Right lobe of liver (tissue), 4 donors: Measurements from ENCODE around the gene ZNF550.

Source experiments
- POLR2A ChIP-seq: fragments of 450-650 bp; IDR thresholded peaks from one replicate; pipeline ENCODE4 v1.6.1; 2017; ENCODE audit warnings: antibody characterized with exemption, mild to moderate bottlenecking
- TF ChIP-seq, protein P1 (sequence below), 4 donors: fragments of 200-600 bp in 3 of 4; fragments of 450-650 bp in 1 of 4; IDR thresholded peaks; one replicate each; pipeline versions ENCODE4 v1.5.1 to v1.8.0; 2016 to 2022; ENCODE audit warnings: antibody characterized with exemption in 4 of 4, mild to moderate bottlenecking in 2 of 4
- donor health status: DM: no; HTN: no; CAD: no.
- donor health status: DM: no; HTN: no; CAD: no.
- donor health status: DM: no; HTN: yes; CAD: no.

DNA sequence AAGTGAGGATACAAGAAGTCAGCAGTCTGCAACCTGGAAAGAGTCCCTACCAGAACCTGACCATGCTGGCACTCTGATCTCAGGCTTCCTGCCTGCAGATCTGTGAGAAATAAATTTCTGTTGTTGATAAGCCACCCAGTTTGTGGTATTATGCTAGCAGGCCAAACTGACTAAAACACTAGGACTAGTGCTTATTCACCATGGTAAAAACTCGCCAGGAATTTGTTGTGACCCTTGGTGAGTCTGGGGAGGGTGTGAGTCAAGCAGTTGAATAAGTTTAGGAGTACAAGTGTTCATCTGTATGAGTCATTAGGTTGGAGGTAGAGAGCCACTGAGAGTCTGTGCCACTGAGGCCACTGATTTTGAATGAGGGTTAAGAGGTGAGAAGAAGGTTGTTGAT is 27.9 kb upstream of the ZNF550 start:
- TF ChIP-seq, protein P1, sequence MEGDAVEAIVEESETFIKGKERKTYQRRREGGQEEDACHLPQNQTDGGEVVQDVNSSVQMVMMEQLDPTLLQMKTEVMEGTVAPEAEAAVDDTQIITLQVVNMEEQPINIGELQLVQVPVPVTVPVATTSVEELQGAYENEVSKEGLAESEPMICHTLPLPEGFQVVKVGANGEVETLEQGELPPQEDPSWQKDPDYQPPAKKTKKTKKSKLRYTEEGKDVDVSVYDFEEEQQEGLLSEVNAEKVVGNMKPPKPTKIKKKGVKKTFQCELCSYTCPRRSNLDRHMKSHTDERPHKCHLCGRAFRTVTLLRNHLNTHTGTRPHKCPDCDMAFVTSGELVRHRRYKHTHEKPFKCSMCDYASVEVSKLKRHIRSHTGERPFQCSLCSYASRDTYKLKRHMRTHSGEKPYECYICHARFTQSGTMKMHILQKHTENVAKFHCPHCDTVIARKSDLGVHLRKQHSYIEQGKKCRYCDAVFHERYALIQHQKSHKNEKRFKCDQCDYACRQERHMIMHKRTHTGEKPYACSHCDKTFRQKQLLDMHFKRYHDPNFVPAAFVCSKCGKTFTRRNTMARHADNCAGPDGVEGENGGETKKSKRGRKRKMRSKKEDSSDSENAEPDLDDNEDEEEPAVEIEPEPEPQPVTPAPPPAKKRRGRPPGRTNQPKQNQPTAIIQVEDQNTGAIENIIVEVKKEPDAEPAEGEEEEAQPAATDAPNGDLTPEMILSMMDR (IDR thresholded peaks at IDR 0.05): no peak
- TF ChIP-seq POLR2A: no peak
